ENCODE measurements around the gene POLR2C. TPM values are rescaled to one million over a fixed set of nuclear protein-coding genes. Genes with fewer than 3 reads are reported as not detected.

Gene POLR2C
- total and polyA plus RNA-seq, 2 of the 13 experiments (the other 11 are each of a cell fraction or from before 2014, with no cell fraction given) = 104 to 216 TPM

DNA sequence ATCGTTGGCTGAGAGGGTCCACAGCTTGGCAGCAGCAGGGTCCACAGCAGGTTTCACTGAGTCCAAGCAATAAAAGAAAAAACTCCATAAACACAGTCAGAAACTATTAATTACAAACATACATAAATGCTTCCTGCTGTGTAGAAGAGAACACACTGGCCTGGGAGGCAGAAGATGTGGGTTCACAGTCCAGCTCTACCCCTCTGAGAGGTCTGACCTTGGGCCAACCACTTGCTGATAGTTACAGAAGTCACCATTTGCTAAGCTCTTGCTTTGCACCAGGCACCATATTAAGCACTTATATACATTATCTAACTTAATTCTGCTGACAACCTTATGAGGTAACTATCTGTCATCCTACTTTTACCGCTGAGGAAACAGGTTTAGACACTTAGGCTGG, 30.0 kb upstream of the POLR2C start:
- Histone ChIP-seq H3K9me3 (ENCODE audit: low read length) (no peaks in the 10 kb centered on the region), H3K9ac (ENCODE audit: insufficient read depth, low read depth, low read length) (no peak overlapping the region), H3K27ac (ENCODE audit: extremely low read length, insufficient read depth, low read length) (peak overlapping the region; percentile 9), H4K20me1 (ENCODE audit: insufficient read depth, low read length) (no peaks in the 10 kb centered on the region), H2AFZ (ENCODE audit: low read length) (no peak overlapping the region), H3K36me3 (replicated peaks in 1 of 2; ENCODE audit: control insufficient read depth in 1 of 2, insufficient read depth in 2 of 2, low read length in 2 of 2) (peaks cover 31 to 77% of the 10 kb centered on the region in 2 experiments), H3K4me1 (ENCODE audit: insufficient read depth, low read length) (peaks cover 16% of the 10 kb centered on the region), H3K4me2 (ENCODE audit: low read depth, low read length) (no peak overlapping the region), H3K4me3 (replicated peaks in 1 of 3; ENCODE audit: insufficient read depth in 1 of 3, low read depth in 2 of 3, low read length in 3 of 3) (no peak overlapping the region), H3K79me2 (ENCODE audit: insufficient read depth, low read length) (no peaks in the 10 kb centered on the region), H3K27me3 (ENCODE audit: control insufficient read depth in 1 of 2, insufficient read depth in 2 of 2, low read length in 2 of 2) (no peaks in the 10 kb centered on the region)
- FAIRE-seq (peak; percentile 39), ATAC-seq (peak; percentile 72), DNase-seq (ENCODE audit: low spot score) (no peak)
- ChIA-PET POLR2A (interaction anchor here (1.0 to 3.0 kb wide), 8 partner anchors 14 to 247 kb away, joined by 3 to 44 read pairs (median 5); partner anchors contain the start of genes CIAPIN1, COQ9, CX3CL1 and POLR2C), CTCF (ENCODE audit: low intra/inter-chr PET ratio, low total read pairs) (interaction anchor here (1.2 kb wide), 1 partner anchor 13 kb away, joined by 4 read pairs; no protein-coding TSS in a partner anchor)
- no TSS peak for BruUV-seq (replicated peaks)
- intact Hi-C loops (cut with micrococcal nuclease; ENCODE audit: unreplicated experiment) (no loop called here), in situ Hi-C loops (cut with HindIII; ENCODE audit: extremely low pct_ligation_motif_present, low pct_unique_long_range_greater_than_20kb) (no loop called here)
- 85% methylated on average over 2 of the region's 2 CpGs for WGBS (ENCODE audit: low lambda C conversion rate)
- TF ChIP-seq SALL1 (CRISPR knock-in tag; IDR thresholded peaks at IDR 0.05) = 0 out of 2 replicates have a peak, but pooled peaks have one; percentile 10
- no peak for TF ChIP-seq ZNF766 (CRISPR knock-in tag; IDR thresholded peaks at IDR 0.05; ENCODE audit: borderline replicate concordance)
- TF ChIP-seq U2AF1 (optimal IDR thresholded peaks at IDR 0.05; ENCODE audit: low read depth, low read length) = no peak
- TF ChIP-seq ZNF501 (CRISPR knock-in tag; IDR thresholded peaks at IDR 0.05) = no peak
- TF ChIP-seq, protein P1, sequence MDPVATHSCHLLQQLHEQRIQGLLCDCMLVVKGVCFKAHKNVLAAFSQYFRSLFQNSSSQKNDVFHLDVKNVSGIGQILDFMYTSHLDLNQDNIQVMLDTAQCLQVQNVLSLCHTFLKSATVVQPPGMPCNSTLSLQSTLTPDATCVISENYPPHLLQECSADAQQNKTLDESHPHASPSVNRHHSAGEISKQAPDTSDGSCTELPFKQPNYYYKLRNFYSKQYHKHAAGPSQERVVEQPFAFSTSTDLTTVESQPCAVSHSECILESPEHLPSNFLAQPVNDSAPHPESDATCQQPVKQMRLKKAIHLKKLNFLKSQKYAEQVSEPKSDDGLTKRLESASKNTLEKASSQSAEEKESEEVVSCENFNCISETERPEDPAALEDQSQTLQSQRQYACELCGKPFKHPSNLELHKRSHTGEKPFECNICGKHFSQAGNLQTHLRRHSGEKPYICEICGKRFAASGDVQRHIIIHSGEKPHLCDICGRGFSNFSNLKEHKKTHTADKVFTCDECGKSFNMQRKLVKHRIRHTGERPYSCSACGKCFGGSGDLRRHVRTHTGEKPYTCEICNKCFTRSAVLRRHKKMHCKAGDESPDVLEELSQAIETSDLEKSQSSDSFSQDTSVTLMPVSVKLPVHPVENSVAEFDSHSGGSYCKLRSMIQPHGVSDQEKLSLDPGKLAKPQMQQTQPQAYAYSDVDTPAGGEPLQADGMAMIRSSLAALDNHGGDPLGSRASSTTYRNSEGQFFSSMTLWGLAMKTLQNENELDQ (CRISPR knock-in tag; IDR thresholded peaks at IDR 0.05; ENCODE audit: borderline replicate concordance) = no peak
- no peak for TF ChIP-seq MEIS1 (CRISPR knock-in tag; IDR thresholded peaks at IDR 0.05; ENCODE audit: borderline replicate concordance)
- TF ChIP-seq HNF4A (CRISPR knock-in tag; IDR thresholded peaks at IDR 0.05) = peak; percentile 82
- no peak for TF ChIP-seq ARHGAP35 (CRISPR knock-in tag; IDR thresholded peaks at IDR 0.05; ENCODE audit: borderline replicate concordance)
- no peak for TF ChIP-seq FLYWCH1 (CRISPR knock-in tag; IDR thresholded peaks at IDR 0.05)
- 0 out of 2 replicates have a peak, but pooled peaks have one; percentile 39 for TF ChIP-seq ZNF644 (CRISPR knock-in tag; IDR thresholded peaks at IDR 0.05; ENCODE audit: low read depth)
- peak; percentile 17; the same call in 1 of the 2 replicates for TF ChIP-seq HDAC2 (CRISPR knock-in tag; IDR thresholded peaks at IDR 0.05)
- TF ChIP-seq ZBTB2 (CRISPR knock-in tag; IDR thresholded peaks at IDR 0.05; ENCODE audit: low read depth) = no peak
- TF ChIP-seq ZNF264 (CRISPR knock-in tag; IDR thresholded peaks at IDR 0.05) = no peak
- peak; percentile 65 for TF ChIP-seq HNF4G (IDR thresholded peaks at IDR 0.05; ENCODE audit: borderline replicate concordance, low read depth, low read length)
- no peak for TF ChIP-seq HNF4G (CRISPR knock-in tag; IDR thresholded peaks at IDR 0.05; ENCODE audit: borderline replicate concordance, low read depth)
- peak; percentile 47; the same call in 1 of the 2 replicates for TF ChIP-seq GATAD2A (CRISPR knock-in tag; IDR thresholded peaks at IDR 0.05)
- no peak for TF ChIP-seq KLF9 (CRISPR knock-in tag; IDR thresholded peaks at IDR 0.05; ENCODE audit: low read depth)
- TF ChIP-seq CEBPB (IDR thresholded peaks at IDR 0.05; ENCODE audit: borderline replicate concordance, low read depth, low read length) = no peak
- no peak for TF ChIP-seq ZNF44 (CRISPR knock-in tag; IDR thresholded peaks at IDR 0.05)
- no peak for TF ChIP-seq NR2F6 (IDR thresholded peaks at IDR 0.05)
- no peak for TF ChIP-seq NR2F6 (CRISPR knock-in tag; IDR thresholded peaks at IDR 0.05)
